Measurements from ENCODE around the gene COX11. TPM values are rescaled to one million over a fixed set of nuclear protein-coding genes. Genes with fewer than 3 reads are reported as not detected.

The COX11 gene
- total and polyA plus RNA-seq, 10 donors = 20.4 to 47.0 (median 36.8) TPM

- 75 to 90% (median 87%) methylated on average over 3 of the region's 3 CpGs for WGBS, 5 donors
- no peaks in the 10 kb centered on the region for H3K4me1 ChIP-seq
- TF ChIP-seq POLR2A (IDR thresholded peaks at IDR 0.05) = no peak
- TF ChIP-seq CTCF (IDR thresholded peaks at IDR 0.05 in 8 of 11, conservative IDR thresholded peaks at IDR 0.05 in 3 of 11) = no peak
- no peak for TF ChIP-seq POLR2AphosphoS5 (IDR thresholded peaks at IDR 0.05)
Measured at GRCh38 chr17:54933921-54934320, 34.5 kb downstream of the COX11 start.

GRCh38 chr17:54932711-54933110 lies 35.7 kb downstream of the COX11 start:
- H3K9me3 ChIP-seq = no peaks in the 10 kb centered on the region
- no peak overlapping the region for H3K4me3 ChIP-seq
- no peak for DNase-seq
- no peaks in the 10 kb centered on the region for H3K4me1 ChIP-seq
- intact Hi-C loops (cut with DNase I; ENCODE audit: low total_unique reads) = no loop called here
- no peaks in the 10 kb centered on the region for H3K27me3 ChIP-seq (replicated peaks in 1 of 7)
- no peaks in the 10 kb centered on the region for H3K36me3 ChIP-seq
- TF ChIP-seq POLR2AphosphoS5 (IDR thresholded peaks at IDR 0.05) = no peak
- H3K27ac ChIP-seq = no peak overlapping the region
- 0 to 100% (median 95%) methylated on average over 1 of the region's 1 CpG for WGBS, 5 donors

More at GRCh38 chr17:54933921-54934320, 34.5 kb downstream of the COX11 start:
- H3K36me3 ChIP-seq = no peaks in the 10 kb centered on the region
- H3K27me3 ChIP-seq (replicated peaks in 1 of 7) = no peaks in the 10 kb centered on the region
- DNase-seq = no peak
- H3K4me3 ChIP-seq = no peak overlapping the region
- H3K9me3 ChIP-seq = no peaks in the 10 kb centered on the region
- intact Hi-C loops (cut with DNase I; ENCODE audit: low total_unique reads) = no loop called here
- no peak overlapping the region for H3K27ac ChIP-seq

GRCh38 chr17:54927525-54927924 lies 40.9 kb downstream of the COX11 start:
- H3K4me3 ChIP-seq = no peak overlapping the region
- H3K36me3 ChIP-seq = no peaks in the 10 kb centered on the region
- H3K4me1 ChIP-seq = no peaks in the 10 kb centered on the region
- H3K27me3 ChIP-seq (replicated peaks in 1 of 7) = no peaks in the 10 kb centered on the region
- H3K9me3 ChIP-seq = no peaks in the 10 kb centered on the region
- TF ChIP-seq POLR2AphosphoS5 (IDR thresholded peaks at IDR 0.05) = no peak
- TF ChIP-seq CTCF (IDR thresholded peaks at IDR 0.05 in 8 of 11, conservative IDR thresholded peaks at IDR 0.05 in 3 of 11) = no peak
- no peak for TF ChIP-seq POLR2A (IDR thresholded peaks at IDR 0.05)
- intact Hi-C loops (cut with DNase I; ENCODE audit: low total_unique reads) = no loop called here
- WGBS, 5 donors = 64 to 75% (median 65%) methylated on average over 3 of the region's 3 CpGs
- DNase-seq = no peak
- H3K27ac ChIP-seq = no peak overlapping the region

- 83 to 98% (median 92%) methylated on average over 5 of the region's 5 CpGs for WGBS, 5 donors
- H3K27ac ChIP-seq = no peak overlapping the region
- H3K9me3 ChIP-seq = no peaks in the 10 kb centered on the region
- H3K36me3 ChIP-seq = no peaks in the 10 kb centered on the region
- intact Hi-C loops (cut with DNase I; ENCODE audit: low total_unique reads) = no loop called here
- H3K27me3 ChIP-seq (replicated peaks in 1 of 7) = no peaks in the 10 kb centered on the region
- no peak for DNase-seq
- H3K4me3 ChIP-seq = no peak overlapping the region
- no peaks in the 10 kb centered on the region for H3K4me1 ChIP-seq
- TF ChIP-seq POLR2A (IDR thresholded peaks at IDR 0.05) = no peak
- no peak for TF ChIP-seq CTCF (IDR thresholded peaks at IDR 0.05 in 8 of 11, conservative IDR thresholded peaks at IDR 0.05 in 3 of 11)
- no peak for TF ChIP-seq POLR2AphosphoS5 (IDR thresholded peaks at IDR 0.05)
Measured at GRCh38 chr17:54924405-54924804, 44.0 kb downstream of the COX11 start.

- TF ChIP-seq CTCF (IDR thresholded peaks at IDR 0.05 in 8 of 11, conservative IDR thresholded peaks at IDR 0.05 in 3 of 11) = no peak
- TF ChIP-seq POLR2A (IDR thresholded peaks at IDR 0.05) = no peak
- intact Hi-C loops (cut with DNase I; ENCODE audit: low total_unique reads) = no loop called here
- H3K27ac ChIP-seq = no peak overlapping the region
- WGBS, 5 donors = 83 to 89% (median 86%) methylated on average over 6 of the region's 6 CpGs
- no peaks in the 10 kb centered on the region for H3K4me1 ChIP-seq
- no peak for DNase-seq
- peaks cover 0 to 10% (median 0%) of the 10 kb centered on the region in 6 donors for H3K36me3 ChIP-seq
- H3K27me3 ChIP-seq (replicated peaks in 1 of 7) = no peaks in the 10 kb centered on the region
- H3K4me3 ChIP-seq = no peak overlapping the region
- peaks cover 0 to 20% (median 13%) of the 10 kb centered on the region in 8 donors for H3K9me3 ChIP-seq
Measured at GRCh38 chr17:54920819-54921218, 47.6 kb downstream of the COX11 start.
